GM12878 (cell line): Measurements from ENCODE around the gene TREM1. TPM values are rescaled to one million over a fixed set of nuclear protein-coding genes. Genes with fewer than 3 reads are reported as not detected.

Source experiments
- BHLHE40 ChIP-seq, 2 experiments: fragments of 450-650 bp in 1 of 2; IDR thresholded peaks; 2 replicates each; pipeline ENCODE4 v1.6.1; 2011 to 2017; ENCODE audit warnings: low read depth in 2 of 2, borderline replicate concordance in 1 of 2, improper control_type of control experiment in 1 of 2, low read length in 1 of 2, mild to moderate bottlenecking in 1 of 2
- CUX1 ChIP-seq: IDR thresholded peaks from 2 replicates; pipeline ENCODE4 v1.6.1; 2012; ENCODE audit warnings: improper control_type of control experiment, low read depth, low read length; ENCODE audit not compliant: insufficient replicate concordance
- DPF2 ChIP-seq: fragments of 450-650 bp; IDR thresholded peaks from 2 replicates; pipeline ENCODE4 v1.6.1; 2017; ENCODE audit warnings: mild to moderate bottlenecking
- KAT2A ChIP-seq: conservative IDR thresholded peaks from 2 replicates; pipeline ENCODE4 v1.6.1; 2011; ENCODE audit warnings: low read depth, low read length; ENCODE audit not compliant: control insufficient read depth
- MYC ChIP-seq: IDR thresholded peaks from 2 replicates; pipeline ENCODE4 v1.6.1; 2011; ENCODE audit warnings: mild to moderate bottlenecking, low read length, moderate library complexity, inconsistent platforms; ENCODE audit not compliant: insufficient read depth, insufficient replicate concordance, insufficient read length, severe bottlenecking
- POLR2A ChIP-seq: IDR thresholded peaks from 2 replicates; pipeline ENCODE4 v1.6.1; 2011; ENCODE audit warnings: low read depth, mild to moderate bottlenecking, low read length
- RAD51 ChIP-seq: fragments of 450-650 bp; IDR thresholded peaks from 2 replicates; pipeline ENCODE4 v1.6.1; 2016; ENCODE audit warnings: moderate library complexity, mild to moderate bottlenecking, inconsistent platforms
- SUPT20H ChIP-seq: IDR thresholded peaks from 2 replicates; pipeline ENCODE4 v1.6.1; 2011; ENCODE audit warnings: low read depth, mild to moderate bottlenecking, low read length, moderate library complexity, borderline replicate concordance; ENCODE audit not compliant: control insufficient read depth
- TAF1 ChIP-seq: IDR thresholded peaks from 2 replicates; pipeline ENCODE4 v1.6.1; 2011; ENCODE audit warnings: mild to moderate bottlenecking, low read depth, low read length, borderline replicate concordance
- TARDBP ChIP-seq: IDR thresholded peaks from 2 replicates; pipeline ENCODE4 v1.6.1; 2016; ENCODE audit warnings: borderline replicate concordance
- ZBTB40 ChIP-seq: fragments of 450-650 bp; IDR thresholded peaks from 2 replicates; pipeline ENCODE4 v1.6.1; 2016; ENCODE audit warnings: mild to moderate bottlenecking, moderate library complexity, borderline replicate concordance
- polyA plus RNA-seq, 11 experiments: library from polyadenylated mRNA; depleted of rRNA in 4 of 11; unstranded in 6 of 11; stranded (reverse) in 5 of 11; fragments of >200 nt; fragmentation: Nextera tagmentation in 4 of 11; fragmentation: Illumina TruSeq in 1 of 11; extraction: Ambion mirVana in 4 of 11; extraction: Trizol in 1 of 11; gene quantifications; 1 replicate in 1 of 11; 2 replicates in 10 of 11; pipeline versions ENCODE4 v1.2.1 to v1.2.3, GENCODE V29; 2011 to 2016; ENCODE audit warnings: inconsistent platforms in 2 of 11, missing spikeins in 2 of 11, low read depth in 1 of 11
- total RNA-seq, 4 experiments: library from RNA; depleted of rRNA in 3 of 4; stranded (reverse); fragments of >200 nt in 3 of 4; fragmentation: Illumina TruSeq in 1 of 4; extraction: Trizol in 1 of 4; gene quantifications; 2 replicates each; pipeline versions ENCODE4 v1.2.1 to v1.2.3, GENCODE V29; 2013 to 2021
- TF ChIP-seq, protein P1 (sequence below): fragments of 450-650 bp; IDR thresholded peaks from 2 replicates; pipeline ENCODE4 v1.6.1; 2017; ENCODE audit warnings: mild to moderate bottlenecking
- TF ChIP-seq, protein P2 (sequence below): fragments of 450-650 bp; IDR thresholded peaks from 2 replicates; pipeline ENCODE4 v1.6.1; 2017; ENCODE audit warnings: mild to moderate bottlenecking, moderate library complexity

TREM1 gene
- total and polyA plus RNA-seq, 10 of the 15 experiments (the other 5 are each of a cell fraction or from before 2014, with no cell fraction given) = 0.09 to 2.6 (median 0.28) TPM; not detected in 2

GRCh38 chr6:41294214-41294872 is 7.9 kb upstream of the TREM1 start (continued):
- TF ChIP-seq, protein P1, sequence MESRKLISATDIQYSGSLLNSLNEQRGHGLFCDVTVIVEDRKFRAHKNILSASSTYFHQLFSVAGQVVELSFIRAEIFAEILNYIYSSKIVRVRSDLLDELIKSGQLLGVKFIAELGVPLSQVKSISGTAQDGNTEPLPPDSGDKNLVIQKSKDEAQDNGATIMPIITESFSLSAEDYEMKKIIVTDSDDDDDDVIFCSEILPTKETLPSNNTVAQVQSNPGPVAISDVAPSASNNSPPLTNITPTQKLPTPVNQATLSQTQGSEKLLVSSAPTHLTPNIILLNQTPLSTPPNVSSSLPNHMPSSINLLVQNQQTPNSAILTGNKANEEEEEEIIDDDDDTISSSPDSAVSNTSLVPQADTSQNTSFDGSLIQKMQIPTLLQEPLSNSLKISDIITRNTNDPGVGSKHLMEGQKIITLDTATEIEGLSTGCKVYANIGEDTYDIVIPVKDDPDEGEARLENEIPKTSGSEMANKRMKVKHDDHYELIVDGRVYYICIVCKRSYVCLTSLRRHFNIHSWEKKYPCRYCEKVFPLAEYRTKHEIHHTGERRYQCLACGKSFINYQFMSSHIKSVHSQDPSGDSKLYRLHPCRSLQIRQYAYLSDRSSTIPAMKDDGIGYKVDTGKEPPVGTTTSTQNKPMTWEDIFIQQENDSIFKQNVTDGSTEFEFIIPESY = no peak
- TF ChIP-seq TARDBP (no peak), ZBTB40 (no peak), POLR2A (no peak), RAD51 (no peak), CUX1 (no peak), KAT2A (no peak), DPF2 (no peak), TAF1 (no peak), SUPT20H (no peak), BHLHE40 (IDR thresholded peaks at IDR 0.05; ENCODE audit: borderline replicate concordance in 1 of 2, low read depth in 2 of 2, low read length in 1 of 2) (peak in 1 of 2 experiments; percentile 80; a peak in 2 of 4 replicates), MYC (no peak)
- TF ChIP-seq, protein P2, sequence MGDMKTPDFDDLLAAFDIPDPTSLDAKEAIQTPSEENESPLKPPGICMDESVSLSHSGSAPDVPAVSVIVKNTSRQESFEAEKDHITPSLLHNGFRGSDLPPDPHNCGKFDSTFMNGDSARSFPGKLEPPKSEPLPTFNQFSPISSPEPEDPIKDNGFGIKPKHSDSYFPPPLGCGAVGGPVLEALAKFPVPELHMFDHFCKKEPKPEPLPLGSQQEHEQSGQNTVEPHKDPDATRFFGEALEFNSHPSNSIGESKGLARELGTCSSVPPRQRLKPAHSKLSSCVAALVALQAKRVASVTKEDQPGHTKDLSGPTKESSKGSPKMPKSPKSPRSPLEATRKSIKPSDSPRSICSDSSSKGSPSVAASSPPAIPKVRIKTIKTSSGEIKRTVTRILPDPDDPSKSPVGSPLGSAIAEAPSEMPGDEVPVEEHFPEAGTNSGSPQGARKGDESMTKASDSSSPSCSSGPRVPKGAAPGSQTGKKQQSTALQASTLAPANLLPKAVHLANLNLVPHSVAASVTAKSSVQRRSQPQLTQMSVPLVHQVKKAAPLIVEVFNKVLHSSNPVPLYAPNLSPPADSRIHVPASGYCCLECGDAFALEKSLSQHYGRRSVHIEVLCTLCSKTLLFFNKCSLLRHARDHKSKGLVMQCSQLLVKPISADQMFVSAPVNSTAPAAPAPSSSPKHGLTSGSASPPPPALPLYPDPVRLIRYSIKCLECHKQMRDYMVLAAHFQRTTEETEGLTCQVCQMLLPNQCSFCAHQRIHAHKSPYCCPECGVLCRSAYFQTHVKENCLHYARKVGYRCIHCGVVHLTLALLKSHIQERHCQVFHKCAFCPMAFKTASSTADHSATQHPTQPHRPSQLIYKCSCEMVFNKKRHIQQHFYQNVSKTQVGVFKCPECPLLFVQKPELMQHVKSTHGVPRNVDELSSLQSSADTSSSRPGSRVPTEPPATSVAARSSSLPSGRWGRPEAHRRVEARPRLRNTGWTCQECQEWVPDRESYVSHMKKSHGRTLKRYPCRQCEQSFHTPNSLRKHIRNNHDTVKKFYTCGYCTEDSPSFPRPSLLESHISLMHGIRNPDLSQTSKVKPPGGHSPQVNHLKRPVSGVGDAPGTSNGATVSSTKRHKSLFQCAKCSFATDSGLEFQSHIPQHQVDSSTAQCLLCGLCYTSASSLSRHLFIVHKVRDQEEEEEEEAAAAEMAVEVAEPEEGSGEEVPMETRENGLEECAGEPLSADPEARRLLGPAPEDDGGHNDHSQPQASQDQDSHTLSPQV = no peak
